ENCODE results near the gene ANKFN1. TPM values are rescaled to one million over a fixed set of nuclear protein-coding genes. Genes with fewer than 3 reads are reported as not detected.

ANKFN1 gene
- total and polyA plus RNA-seq, 8 donors, result 0.05 to 0.20 (median 0.12) TPM; not detected in 4

DNA sequence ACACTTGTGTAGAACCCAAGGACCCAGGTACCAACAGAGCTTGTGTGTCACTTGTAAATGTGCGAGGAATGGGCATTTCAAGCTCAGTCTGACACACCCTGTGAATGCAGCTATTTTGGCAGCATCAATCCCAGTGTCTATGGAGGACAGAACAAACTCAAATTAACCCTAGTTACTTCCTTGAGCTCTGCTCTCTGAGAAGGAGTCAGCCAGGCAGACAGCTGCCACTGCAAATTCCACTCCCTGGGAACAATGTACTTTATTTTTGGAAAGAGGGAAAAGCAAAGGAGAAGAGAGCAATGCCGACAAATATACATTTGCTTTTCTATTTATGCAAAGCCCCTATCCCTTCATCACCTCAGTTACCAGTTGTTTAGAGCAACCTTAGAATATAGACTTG, 391.8 kb downstream of the ANKFN1 start:
- no peak for DNase-seq
- intact Hi-C loops (cut with DNase I), result no loop called here
- Histone ChIP-seq H3K9me3 (no peaks in the 10 kb centered on the region), H3K4me3 (no peak overlapping the region), H3K27ac (no peak overlapping the region), H3K27me3 (no peaks in the 10 kb centered on the region), H3K4me1 (no peaks in the 10 kb centered on the region), H3K36me3 (no peaks in the 10 kb centered on the region)
- ATAC-seq, result no peak
- no peak for FAIRE-seq
- WGBS, 2 donors, result 55 to 56% methylated on average over 2 of the region's 2 CpGs
- TF ChIP-seq, protein P1, sequence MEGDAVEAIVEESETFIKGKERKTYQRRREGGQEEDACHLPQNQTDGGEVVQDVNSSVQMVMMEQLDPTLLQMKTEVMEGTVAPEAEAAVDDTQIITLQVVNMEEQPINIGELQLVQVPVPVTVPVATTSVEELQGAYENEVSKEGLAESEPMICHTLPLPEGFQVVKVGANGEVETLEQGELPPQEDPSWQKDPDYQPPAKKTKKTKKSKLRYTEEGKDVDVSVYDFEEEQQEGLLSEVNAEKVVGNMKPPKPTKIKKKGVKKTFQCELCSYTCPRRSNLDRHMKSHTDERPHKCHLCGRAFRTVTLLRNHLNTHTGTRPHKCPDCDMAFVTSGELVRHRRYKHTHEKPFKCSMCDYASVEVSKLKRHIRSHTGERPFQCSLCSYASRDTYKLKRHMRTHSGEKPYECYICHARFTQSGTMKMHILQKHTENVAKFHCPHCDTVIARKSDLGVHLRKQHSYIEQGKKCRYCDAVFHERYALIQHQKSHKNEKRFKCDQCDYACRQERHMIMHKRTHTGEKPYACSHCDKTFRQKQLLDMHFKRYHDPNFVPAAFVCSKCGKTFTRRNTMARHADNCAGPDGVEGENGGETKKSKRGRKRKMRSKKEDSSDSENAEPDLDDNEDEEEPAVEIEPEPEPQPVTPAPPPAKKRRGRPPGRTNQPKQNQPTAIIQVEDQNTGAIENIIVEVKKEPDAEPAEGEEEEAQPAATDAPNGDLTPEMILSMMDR (IDR thresholded peaks at IDR 0.05), result no peak

DNA sequence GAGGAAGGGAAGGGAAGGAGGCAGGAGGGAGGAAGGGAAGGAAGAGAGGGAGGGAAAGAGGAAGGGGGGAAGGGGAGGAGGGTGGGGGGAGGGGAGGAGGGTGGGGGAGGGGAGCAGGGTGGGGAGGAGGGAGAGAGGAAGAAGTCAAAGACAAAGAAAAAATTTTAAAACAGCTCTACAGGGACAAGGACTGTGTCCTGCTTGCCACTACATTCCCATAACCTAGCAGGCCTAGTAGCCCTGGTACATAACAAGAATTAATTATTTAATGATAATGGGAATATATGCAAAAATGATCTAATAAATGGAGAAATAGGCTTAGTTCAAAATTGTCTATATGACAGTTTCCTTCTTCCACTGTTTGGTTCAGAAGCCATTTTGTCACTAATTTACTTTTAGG, 392.7 kb downstream of the ANKFN1 start:
- intact Hi-C loops (cut with DNase I), result no loop called here
- Histone ChIP-seq H3K4me1 (no peaks in the 10 kb centered on the region), H3K9me3 (no peaks in the 10 kb centered on the region), H3K27me3 (no peaks in the 10 kb centered on the region), H3K4me3 (no peak overlapping the region), H3K36me3 (no peaks in the 10 kb centered on the region), H3K27ac (no peak overlapping the region)
- TF ChIP-seq, protein P1 (IDR thresholded peaks at IDR 0.05), result no peak
- no peak for ATAC-seq
- no peak for DNase-seq
- no peak for FAIRE-seq

DNA sequence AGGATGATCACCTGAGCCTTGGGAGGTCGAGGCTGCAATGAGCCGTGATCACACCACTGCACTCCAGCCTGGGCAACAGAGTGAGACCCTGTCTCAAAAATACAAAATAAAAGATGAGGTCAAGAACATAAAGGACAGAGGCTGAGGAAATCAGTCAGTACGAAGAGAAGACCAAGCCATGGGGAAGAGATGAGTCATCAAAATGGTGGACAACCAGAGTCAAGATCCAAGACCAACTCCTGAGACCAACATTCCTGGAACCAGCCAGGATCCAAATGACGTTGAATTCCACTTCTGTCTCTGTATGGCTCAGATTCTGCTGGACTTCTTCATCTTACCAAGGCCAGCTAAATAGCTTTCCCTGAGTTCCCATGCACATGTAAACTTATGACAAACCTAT, 395.4 kb downstream of the ANKFN1 start:
- no peaks in the 10 kb centered on the region for H3K9me3 ChIP-seq
- no peaks in the 10 kb centered on the region for H3K36me3 ChIP-seq
- FAIRE-seq (no peak), DNase-seq (no peak), ATAC-seq (no peak)
- TF ChIP-seq, protein P1 (IDR thresholded peaks at IDR 0.05), result no peak
- no peak overlapping the region for H3K27ac ChIP-seq
- H3K4me3 ChIP-seq, result no peak overlapping the region
- H3K27me3 ChIP-seq, result peaks cover 0 to 2% (median 0%) of the 10 kb centered on the region in 4 donors
- intact Hi-C loops (cut with DNase I), result no loop called here
- 73 to 74% methylated on average over 4 of the region's 4 CpGs for WGBS, 2 donors
- H3K4me1 ChIP-seq, result no peaks in the 10 kb centered on the region

DNA sequence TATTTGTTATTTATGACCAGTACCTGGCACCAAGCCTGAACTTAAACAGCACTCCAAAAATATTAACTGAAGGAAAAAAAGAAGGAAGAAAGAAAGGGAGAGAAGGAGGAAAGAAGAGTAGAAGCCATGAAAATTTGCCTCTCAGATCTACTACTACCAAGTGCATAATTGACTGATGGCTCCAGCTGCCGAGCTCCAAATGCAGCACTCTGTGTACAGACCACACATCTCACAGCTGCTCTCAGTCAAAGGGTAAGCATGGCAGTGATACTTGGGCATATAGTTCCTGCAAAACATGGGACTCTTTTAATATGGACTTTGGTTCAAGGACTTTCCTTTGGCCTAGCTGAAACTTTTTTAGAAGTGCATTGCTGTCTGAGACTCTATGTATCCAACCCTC, 396.2 kb downstream of the ANKFN1 start:
- 61 to 66% methylated on average over 1 of the region's 1 CpG for WGBS, 2 donors
- H3K4me3 ChIP-seq, result no peak overlapping the region
- peaks cover 0 to 2% (median 0%) of the 10 kb centered on the region in 4 donors for H3K27me3 ChIP-seq
- DNase-seq (no peak), FAIRE-seq (no peak), ATAC-seq (no peak)
- H3K9me3 ChIP-seq, result no peaks in the 10 kb centered on the region
- H3K4me1 ChIP-seq, result no peaks in the 10 kb centered on the region
- intact Hi-C loops (cut with DNase I), result no loop called here
- no peak overlapping the region for H3K27ac ChIP-seq
- TF ChIP-seq, protein P1 (IDR thresholded peaks at IDR 0.05), result no peak
- no peaks in the 10 kb centered on the region for H3K36me3 ChIP-seq

DNA sequence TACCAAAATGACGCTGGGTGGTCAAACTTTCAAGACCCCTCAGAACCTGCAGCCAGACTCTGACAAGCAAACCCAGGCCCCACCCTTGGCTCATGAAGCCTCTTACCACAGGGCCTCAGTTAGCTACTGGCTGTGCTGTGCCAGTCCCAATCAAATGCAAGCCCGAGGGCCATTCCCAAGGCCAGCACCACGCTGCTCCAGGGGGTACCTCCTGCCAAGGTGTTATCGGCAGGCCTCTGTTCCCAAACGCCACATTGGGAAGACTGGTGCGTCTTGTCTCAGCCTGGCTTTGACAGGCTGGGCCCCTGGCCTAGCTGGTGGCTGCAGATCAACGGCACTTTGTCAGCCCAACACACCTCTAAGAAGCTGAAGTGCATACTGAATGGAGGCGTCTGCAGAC, 404.4 kb downstream of the ANKFN1 start:
- DNase-seq (no peak), ATAC-seq (no peak)

More for the DNA sequence above, 404.4 kb downstream of the ANKFN1 start:
- intact Hi-C loops (cut with DNase I), result no loop called here
- 54 to 55% methylated on average over 8 of the region's 8 CpGs for WGBS, 2 donors
- TF ChIP-seq, protein P1 (IDR thresholded peaks at IDR 0.05), result no peak
- Histone ChIP-seq H3K4me1 (no peaks in the 10 kb centered on the region), H3K27me3 (no peaks in the 10 kb centered on the region), H3K9me3 (no peaks in the 10 kb centered on the region), H3K4me3 (no peak overlapping the region), H3K36me3 (no peaks in the 10 kb centered on the region), H3K27ac (no peak overlapping the region)
- no peak for FAIRE-seq
